Lung (tissue), 12 donors: ENCODE measurements around the gene OR1L1. TPM values are rescaled to one million over a fixed set of nuclear protein-coding genes. Genes with fewer than 3 reads are reported as not detected.

ENCODE experiments used
- ATAC-seq: fragments of 200-7000 bp; cut with Tn5 transposase; one replicate; pipeline ENCODE4 v1.9.1; 2020; ENCODE audit warnings: moderate number of reproducible peaks; ENCODE audit not compliant: insufficient read depth, low FRiP score
- DNase-seq, 3 donors: peaks; one replicate each; pipeline ENCODE4 v3.0.0-alpha.2; 2013 to 2017
- H3K27ac ChIP-seq, 2 donors: one replicate each; pipeline ENCODE4 v1.5.1; 2013; ENCODE audit warnings: mild to moderate bottlenecking in 2 of 2, moderate library complexity in 2 of 2, control low read depth in 1 of 2, inconsistent platforms in 1 of 2, low read depth in 1 of 2, low read length in 1 of 2
- H3K27me3 ChIP-seq, 3 donors: one replicate each; pipeline ENCODE4 v1.5.1; 2013; ENCODE audit warnings: low read length in 2 of 3; ENCODE audit not compliant: control insufficient read depth in 3 of 3, insufficient read depth in 3 of 3
- H3K36me3 ChIP-seq, 4 donors: one replicate each; pipeline ENCODE4 v1.5.1; 2013; ENCODE audit warnings: low read length in 4 of 4, mild to moderate bottlenecking in 1 of 4, moderate library complexity in 1 of 4; ENCODE audit not compliant: control insufficient read depth in 4 of 4, insufficient read depth in 4 of 4
- H3K4me1 ChIP-seq, 5 donors: one replicate each; pipeline ENCODE4 v1.5.1; 2013; ENCODE audit warnings: low read length in 5 of 5, mild to moderate bottlenecking in 2 of 5, moderate library complexity in 1 of 5; ENCODE audit not compliant: control insufficient read depth in 5 of 5, insufficient read depth in 5 of 5
- H3K4me3 ChIP-seq: one replicate; pipeline ENCODE4 v1.5.1; 2013; ENCODE audit warnings: mild to moderate bottlenecking, control low read depth, moderate library complexity
- H3K9ac ChIP-seq, 2 donors: one replicate each; pipeline ENCODE4 v1.5.1; 2013; ENCODE audit warnings: low read length in 2 of 2, control low read depth in 1 of 2; ENCODE audit not compliant: insufficient read depth in 1 of 2
- H3K9me3 ChIP-seq, 4 donors: one replicate each; pipeline ENCODE4 v1.5.1; 2013; ENCODE audit warnings: low read length in 3 of 4, mild to moderate bottlenecking in 1 of 4, moderate library complexity in 1 of 4; ENCODE audit not compliant: control insufficient read depth in 4 of 4, insufficient read depth in 3 of 4
- WGBS, 2 donors: extraction: QIAGEN DNeasy Blood & Tissue Kit; methylation state at CpG; one replicate each; pipeline ENCODE4 v1.1.7; 2013; 5-methylcytosine and 5-hydroxymethylcytosine counted together
- polyA plus RNA-seq, 2 donors: library from polyadenylated mRNA; stranded (reverse); fragments of 200-250 nt; gene quantifications; one replicate each; pipeline ENCODE4 v1.2.1, GENCODE V29; 2013
- total RNA-seq, 2 donors: library from RNA; depleted of rRNA in 1 of 2; stranded (reverse); fragments of >200 nt in 1 of 2; gene quantifications; one replicate each; pipeline ENCODE4 v1.2.1, GENCODE V29; 2014 to 2021
- TF ChIP-seq, protein P1 (sequence below): IDR thresholded peaks from 2 replicates; pipeline ENCODE4 v1.5.1; 2012; ENCODE audit warnings: mild to moderate bottlenecking; ENCODE audit errors: control extremely low read depth, extremely low read depth
- donor health status: control.
- donor health status: control.
- donor health status: Bipolar disorder and iron deficiency.
- donor health status: healthy.
- donor health status: DM: yes; HTN: yes; CAD: no.

Gene OR1L1
- total and polyA plus RNA-seq, 4 donors, result not detected

DNA sequence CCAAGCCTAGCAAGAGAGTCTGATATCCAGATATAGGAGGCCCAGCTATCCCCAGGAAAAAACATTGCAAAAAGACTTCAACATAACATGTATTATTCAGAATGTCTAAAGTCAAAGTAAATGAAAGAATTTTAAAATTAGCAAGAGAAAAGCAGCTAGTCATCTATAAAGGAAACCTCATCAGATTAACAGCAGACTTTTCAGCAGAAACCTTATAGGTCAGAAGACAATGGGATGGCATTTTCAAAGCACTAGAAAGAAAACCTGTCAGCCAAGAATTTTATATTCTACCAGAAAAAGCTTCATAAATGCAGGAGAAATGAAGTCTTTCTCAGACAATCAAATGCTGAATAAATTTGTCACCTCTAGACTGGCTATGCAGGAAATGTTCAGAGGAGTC is 23.3 kb downstream of the OR1L1 start:
- Histone ChIP-seq H3K9ac (no peak overlapping the region), H3K4me1 (no peaks in the 10 kb centered on the region), H3K36me3 (no peaks in the 10 kb centered on the region), H3K27me3 (no peaks in the 10 kb centered on the region), H3K9me3 (peaks cover 0 to 15% (median under 1%) of the 10 kb centered on the region in 4 donors), H3K4me3 (no peak overlapping the region), H3K27ac (no peak overlapping the region)
- TF ChIP-seq, protein P1, sequence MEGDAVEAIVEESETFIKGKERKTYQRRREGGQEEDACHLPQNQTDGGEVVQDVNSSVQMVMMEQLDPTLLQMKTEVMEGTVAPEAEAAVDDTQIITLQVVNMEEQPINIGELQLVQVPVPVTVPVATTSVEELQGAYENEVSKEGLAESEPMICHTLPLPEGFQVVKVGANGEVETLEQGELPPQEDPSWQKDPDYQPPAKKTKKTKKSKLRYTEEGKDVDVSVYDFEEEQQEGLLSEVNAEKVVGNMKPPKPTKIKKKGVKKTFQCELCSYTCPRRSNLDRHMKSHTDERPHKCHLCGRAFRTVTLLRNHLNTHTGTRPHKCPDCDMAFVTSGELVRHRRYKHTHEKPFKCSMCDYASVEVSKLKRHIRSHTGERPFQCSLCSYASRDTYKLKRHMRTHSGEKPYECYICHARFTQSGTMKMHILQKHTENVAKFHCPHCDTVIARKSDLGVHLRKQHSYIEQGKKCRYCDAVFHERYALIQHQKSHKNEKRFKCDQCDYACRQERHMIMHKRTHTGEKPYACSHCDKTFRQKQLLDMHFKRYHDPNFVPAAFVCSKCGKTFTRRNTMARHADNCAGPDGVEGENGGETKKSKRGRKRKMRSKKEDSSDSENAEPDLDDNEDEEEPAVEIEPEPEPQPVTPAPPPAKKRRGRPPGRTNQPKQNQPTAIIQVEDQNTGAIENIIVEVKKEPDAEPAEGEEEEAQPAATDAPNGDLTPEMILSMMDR, result no peak
- no peak for DNase-seq
- no peak for ATAC-seq

DNA sequence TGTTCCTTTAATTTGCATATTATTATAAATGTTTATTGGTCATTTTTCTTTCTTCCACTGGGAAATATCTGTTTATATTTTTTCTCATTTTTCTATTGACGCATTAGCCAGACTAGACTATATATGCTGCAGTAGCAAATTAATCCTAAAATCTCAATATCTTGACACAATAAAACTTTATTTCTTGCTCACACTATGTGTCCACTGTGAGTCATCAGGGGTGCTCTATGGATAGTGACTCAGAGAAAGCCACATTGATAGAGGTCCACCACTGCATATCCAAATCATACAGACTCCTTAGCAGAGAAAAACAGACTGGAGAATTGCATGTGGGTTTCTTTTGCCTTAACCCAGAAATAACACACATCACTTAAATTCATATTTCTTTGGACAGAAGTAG is 34.2 kb downstream of the OR1L1 start:
- Histone ChIP-seq H3K4me3 (no peak overlapping the region), H3K27ac (no peak overlapping the region), H3K27me3 (no peaks in the 10 kb centered on the region), H3K9ac (no peak overlapping the region), H3K9me3 (peaks cover 0 to 2% (median 0%) of the 10 kb centered on the region in 4 donors), H3K36me3 (no peaks in the 10 kb centered on the region), H3K4me1 (no peaks in the 10 kb centered on the region)
- WGBS, 2 donors, result 91 to 98% methylated on average over 1 of the region's 1 CpG
- TF ChIP-seq, protein P1, result no peak
- DNase-seq (no peak), ATAC-seq (no peak)

Other genes starting within 250 kb of the OR1L1 start
- gene OR1J1, start 183.8 kb upstream of the OR1L1 start, total RNA-seq, result not detected
- gene OR1J1, start 183.8 kb upstream of the OR1L1 start, polyA plus RNA-seq, result not detected
- gene OR1J2, start 150.9 kb upstream of the OR1L1 start, total RNA-seq, result not detected
- not detected for gene OR1J2, start 150.9 kb upstream of the OR1L1 start, polyA plus RNA-seq
- not detected for gene OR1J4, start 142.6 kb upstream of the OR1L1 start, total RNA-seq
- not detected for gene OR1J4, start 142.6 kb upstream of the OR1L1 start, polyA plus RNA-seq
- gene OR1N1, start 134.4 kb upstream of the OR1L1 start, total RNA-seq, result not detected
- not detected for gene OR1N1, start 134.4 kb upstream of the OR1L1 start, polyA plus RNA-seq
- gene OR1N2, start 108.6 kb upstream of the OR1L1 start, total RNA-seq, result not detected
- not detected for gene OR1N2, start 108.6 kb upstream of the OR1L1 start, polyA plus RNA-seq
- gene OR1L8, start 78.3 kb upstream of the OR1L1 start, total RNA-seq, result under 1 TPM; 0.20 to 0.37 TPM
- under 1 TPM in 1 of 2 donors, not detected in 1; 0.16 TPM for gene OR1L8, start 78.3 kb upstream of the OR1L1 start, polyA plus RNA-seq
- not detected for gene OR1Q1, start 47.0 kb upstream of the OR1L1 start, total RNA-seq
- gene OR1Q1, start 47.0 kb upstream of the OR1L1 start, polyA plus RNA-seq, result not detected
- under 1 TPM; 0.26 to 0.28 TPM for gene OR1B1, start 4.1 kb upstream of the OR1L1 start, total RNA-seq
- not detected for gene OR1B1, start 4.1 kb upstream of the OR1L1 start, polyA plus RNA-seq
- not detected for gene OR1L3, start 13.4 kb downstream of the OR1L1 start, total RNA-seq
- not detected for gene OR1L3, start 13.4 kb downstream of the OR1L1 start, polyA plus RNA-seq
- not detected for gene OR1L4, start 62.3 kb downstream of the OR1L1 start, total RNA-seq
- not detected for gene OR1L4, start 62.3 kb downstream of the OR1L1 start, polyA plus RNA-seq
- gene OR1L6, start 80.6 kb downstream of the OR1L1 start, total RNA-seq, result not detected
- gene OR1L6, start 80.6 kb downstream of the OR1L1 start, polyA plus RNA-seq, result not detected
- gene OR5C1, start 127.2 kb downstream of the OR1L1 start, total RNA-seq, result not detected
- gene OR5C1, start 127.2 kb downstream of the OR1L1 start, polyA plus RNA-seq, result not detected
- gene OR1K1, start 138.4 kb downstream of the OR1L1 start, total RNA-seq, result not detected
- not detected for gene OR1K1, start 138.4 kb downstream of the OR1L1 start, polyA plus RNA-seq
- gene PDCL, start 166.9 kb downstream of the OR1L1 start, total RNA-seq, result 10 to 100 TPM; 19.6 to 30.2 TPM
- gene PDCL, start 166.9 kb downstream of the OR1L1 start, polyA plus RNA-seq, result 10 to 100 TPM; 10.2 to 11.6 TPM
- 10 to 100 TPM; 37.7 to 60.2 TPM for gene RC3H2, start 243.6 kb downstream of the OR1L1 start, total RNA-seq
- 10 to 100 TPM; 11.9 to 13.0 TPM for gene RC3H2, start 243.6 kb downstream of the OR1L1 start, polyA plus RNA-seq